SH-SY5Y (cell line): Measurements from ENCODE around the gene PAH.

Experiments
- GATA2 ChIP-seq: IDR thresholded peaks from 2 replicates; pipeline ENCODE4 v1.6.1; 2011; ENCODE audit warnings: mild to moderate bottlenecking, low read depth, low read length
- GATA3 ChIP-seq: IDR thresholded peaks from 2 replicates; pipeline ENCODE4 v1.6.1; 2011; ENCODE audit warnings: low read depth, mild to moderate bottlenecking, low read length, moderate library complexity

GRCh38 chr12:102851246-102851645 lies 65.8 kb downstream of the PAH start:
- no peak for TF ChIP-seq GATA3
- TF ChIP-seq GATA2: no peak
